Nucleus accumbens (tissue), 56 donors: Measurements from ENCODE around the gene TRIM44.
"Not testable (repeated sequence)": the region's sequence is repeated elsewhere in the genome, so short reads cannot be mapped to it uniquely, and the experiment has no call there.

Experiments
- DNase-seq, 56 donors: peaks; one replicate each; lab custom pipeline; 2025; lab: John Stamatoyannopoulos, UW

Gene TRIM44

DNA sequence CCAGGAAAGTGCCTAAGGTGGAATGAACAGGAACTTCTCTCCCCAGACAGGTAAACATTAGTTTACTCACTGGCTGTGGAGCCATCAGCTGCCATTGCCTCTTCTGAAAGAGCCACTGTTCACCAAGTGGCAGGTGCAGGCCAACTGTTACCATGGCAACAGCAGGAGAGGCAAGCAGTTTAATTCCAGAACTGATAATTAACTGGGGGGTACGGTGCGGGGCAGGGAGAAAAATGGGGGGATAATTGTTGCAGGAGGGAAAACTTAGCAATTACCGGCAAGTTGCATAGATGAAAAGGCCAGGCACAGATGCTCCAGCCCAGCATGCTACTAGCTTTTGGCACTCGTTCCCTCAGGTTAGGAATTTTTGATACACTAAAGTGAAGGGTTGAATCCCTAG, 85.1 kb downstream of the TRIM44 start:
- DNase-seq: peak in 21 of 56 donors; percentile 2 to 34 (median 11)

GRCh38 chr11:35748644-35749043, 86.1 kb downstream of the TRIM44 start:
- DNase-seq: no peak

DNA sequence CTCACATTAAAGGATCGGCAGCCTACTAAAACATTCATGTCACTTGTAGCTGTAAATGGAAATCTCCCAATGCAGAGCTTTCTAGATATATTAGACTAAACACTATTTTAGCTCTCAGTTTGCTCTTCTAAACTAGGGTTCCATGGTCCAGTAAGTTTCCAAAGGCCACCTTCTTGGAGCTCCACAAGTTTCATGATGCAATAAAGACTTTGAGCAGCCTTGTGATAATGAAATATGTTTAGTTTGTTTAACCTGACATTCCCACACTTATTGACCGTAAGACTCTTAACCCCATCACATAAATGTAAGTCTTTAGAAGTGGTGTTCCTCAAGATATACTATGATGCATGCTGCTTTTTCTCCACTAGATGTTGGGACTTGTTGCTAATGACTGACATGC, 87.7 kb downstream of the TRIM44 start:
- no peak for DNase-seq

- DNase-seq: no peak
These were observed 88.5 kb downstream of the TRIM44 start for GRCh38 chr11:35750981-35751663.

GRCh38 chr11:35751664-35752061, 89.1 kb downstream of the TRIM44 start:
- no peak for DNase-seq

DNA sequence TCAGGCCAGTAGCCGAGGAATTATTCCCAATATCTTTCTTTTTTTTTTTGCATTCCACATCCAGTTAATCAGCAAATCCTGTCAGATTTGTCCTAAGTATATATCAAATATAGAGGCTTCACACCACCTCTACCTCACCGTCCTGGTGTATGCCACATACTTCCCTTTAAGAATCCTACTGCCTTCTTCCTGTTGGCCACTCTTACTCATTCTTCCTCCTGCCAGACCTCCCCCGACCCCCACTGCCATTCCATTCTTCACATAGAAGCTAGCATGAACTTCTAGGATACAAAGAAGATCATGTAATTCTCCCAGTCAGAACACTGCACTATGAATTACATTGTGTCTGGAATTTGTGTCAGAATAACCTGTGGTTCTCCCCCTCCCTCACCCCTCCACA, 89.5 kb downstream of the TRIM44 start:
- no peak for DNase-seq

DNA sequence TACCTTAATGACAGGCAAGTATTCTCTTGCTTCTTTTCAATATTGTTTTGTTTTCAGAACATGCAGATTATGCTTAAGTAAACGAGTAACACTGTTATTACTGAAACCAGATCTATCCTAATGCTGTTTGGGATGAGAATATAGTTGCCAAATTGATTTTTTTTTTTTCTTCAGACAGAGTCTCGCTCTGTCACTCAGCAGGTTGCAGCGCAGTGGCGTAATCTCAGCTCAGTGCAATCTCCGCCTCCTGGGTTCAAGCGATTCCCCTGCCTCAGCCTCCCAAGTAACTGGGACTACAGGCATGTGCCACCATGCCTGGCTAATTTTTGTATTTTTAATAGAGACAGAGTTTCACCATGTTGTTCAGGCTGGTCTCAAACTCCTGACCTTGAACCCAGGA, 91.0 kb downstream of the TRIM44 start:
- DNase-seq: not testable (repeated sequence)

DNA sequence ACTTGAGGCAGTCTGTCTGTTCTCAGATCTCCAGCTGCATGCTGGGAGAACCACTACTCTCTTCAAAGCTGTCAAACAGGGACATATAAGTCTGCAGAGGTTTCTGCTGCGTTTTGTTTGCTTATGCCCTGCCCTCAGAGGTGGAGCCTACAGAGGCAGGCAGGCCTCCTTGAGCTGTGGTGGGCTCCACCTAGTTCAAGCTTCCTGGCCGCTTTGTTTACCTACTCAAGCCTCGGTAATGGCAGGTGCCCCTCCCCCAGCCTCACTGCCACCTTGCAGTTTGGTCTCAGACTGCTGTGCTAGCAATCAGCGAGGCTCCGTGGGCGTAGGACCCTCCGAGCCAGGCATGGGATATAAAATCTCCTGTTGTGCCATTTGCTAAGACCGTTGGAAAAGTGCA, 97.4 kb downstream of the TRIM44 start:
- not testable (repeated sequence) for DNase-seq

DNA sequence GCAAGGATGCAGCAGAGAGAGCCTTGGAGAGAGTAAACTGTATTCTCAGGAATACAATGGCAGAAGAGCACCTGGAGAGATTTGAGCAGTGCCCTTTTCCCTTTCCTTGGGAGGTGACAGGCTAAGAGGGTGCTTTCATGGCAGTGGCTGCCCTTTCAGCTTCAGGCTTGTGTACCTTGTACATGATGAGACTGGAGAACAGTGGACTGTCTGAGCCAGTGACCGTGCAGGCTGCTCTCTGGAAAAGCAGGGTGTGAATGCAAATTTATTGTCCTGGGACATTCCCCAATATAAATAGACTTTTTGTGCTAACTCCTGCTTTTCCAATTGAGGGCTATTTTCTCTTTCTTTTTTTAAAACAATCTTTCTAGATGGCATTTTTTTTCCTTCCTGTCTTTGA, 99.3 kb downstream of the TRIM44 start:
- DNase-seq: no peak

DNA sequence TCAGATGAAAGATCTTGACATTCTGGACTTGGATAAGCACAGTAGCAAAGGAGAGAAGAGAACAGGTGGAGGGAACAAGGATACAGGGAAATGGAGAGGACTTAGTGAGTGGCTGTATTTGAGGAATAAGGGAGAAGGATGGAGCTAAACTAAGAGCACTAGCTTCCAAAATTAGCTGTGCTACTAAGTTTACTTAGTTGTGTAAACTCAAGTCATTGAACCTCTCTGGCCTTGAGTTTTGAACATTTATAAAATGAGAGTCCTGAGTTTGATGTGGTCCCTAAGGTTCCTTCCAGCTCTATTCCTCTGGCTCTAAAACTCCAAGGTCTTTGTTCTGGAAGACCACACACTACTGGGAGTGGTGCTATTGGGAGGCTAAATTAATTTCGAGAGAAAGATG, 100.7 kb downstream of the TRIM44 start:
- no peak for DNase-seq

- DNase-seq: no peak
These were observed 101.2 kb downstream of the TRIM44 start for GRCh38 chr11:35763765-35764164.

- DNase-seq: no peak
These were observed 101.8 kb downstream of the TRIM44 start for GRCh38 chr11:35764417-35764816.

GRCh38 chr11:35765211-35765610, 102.6 kb downstream of the TRIM44 start:
- DNase-seq: no peak

GRCh38 chr11:35766651-35767050, 104.1 kb downstream of the TRIM44 start:
- DNase-seq: no peak

DNA sequence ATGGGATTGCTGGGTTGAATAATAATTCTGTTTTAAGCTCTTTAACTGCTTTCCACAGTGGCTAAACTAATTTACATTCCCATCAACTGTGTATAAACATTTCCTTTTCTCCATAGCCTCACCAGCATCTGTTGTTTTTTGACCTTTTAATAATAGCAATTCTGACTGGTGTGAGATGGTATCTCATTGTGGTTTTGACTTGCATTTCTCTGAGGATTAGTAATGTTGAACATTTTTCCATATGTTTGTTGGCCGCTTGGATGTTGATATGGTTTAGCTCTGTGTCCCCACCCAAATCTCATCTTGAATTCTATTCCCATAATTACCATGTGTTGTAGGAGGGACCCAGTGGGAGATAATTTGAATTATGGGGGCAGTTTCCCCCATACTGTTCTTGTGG, 107.8 kb downstream of the TRIM44 start:
- not testable (repeated sequence) for DNase-seq

DNA sequence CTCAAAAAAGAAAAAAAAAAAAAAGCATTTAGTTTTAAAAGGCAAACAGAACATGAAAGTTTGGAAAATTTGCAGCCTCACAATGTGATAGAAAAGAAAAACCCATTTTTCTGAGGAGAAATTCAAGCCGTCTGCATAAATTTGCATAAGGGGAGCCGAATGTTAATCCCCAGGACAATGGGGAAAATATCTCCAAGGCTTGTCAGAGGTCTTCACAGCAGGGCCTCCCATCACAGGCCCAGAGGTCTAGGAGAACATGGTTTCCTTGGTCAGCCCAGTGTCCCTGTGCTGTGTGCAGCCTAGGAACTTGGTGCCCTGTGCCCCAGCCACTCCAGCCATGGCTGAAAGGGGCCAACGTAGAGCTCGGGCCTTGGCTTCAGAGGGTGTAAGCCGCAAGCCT, 109.1 kb downstream of the TRIM44 start:
- DNase-seq: no peak

DNA sequence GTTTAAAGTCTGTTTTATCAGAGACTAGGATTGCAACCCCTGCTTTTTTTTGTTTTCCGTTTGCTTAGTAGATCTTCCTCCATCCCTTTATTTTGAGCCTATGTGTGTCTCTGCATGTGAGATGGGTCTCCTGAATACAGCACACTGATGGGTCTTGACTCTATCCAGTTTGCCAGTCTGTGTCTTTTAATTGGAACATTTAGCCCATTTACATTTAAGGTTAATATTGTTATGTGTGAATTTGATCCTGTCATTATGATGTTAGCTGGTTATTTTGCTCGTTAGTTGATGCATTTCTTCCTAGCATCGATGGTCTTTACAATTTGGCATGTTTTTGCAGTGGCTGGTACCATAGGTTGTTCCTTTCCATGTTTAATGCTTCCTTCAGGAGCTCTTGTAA, 114.7 kb downstream of the TRIM44 start:
- not testable (repeated sequence) for DNase-seq

GRCh38 chr11:35778943-35779342, 116.4 kb downstream of the TRIM44 start:
- DNase-seq: not testable (repeated sequence)

- DNase-seq: no peak
These were observed 116.8 kb downstream of the TRIM44 start for GRCh38 chr11:35779409-35779808.

DNA sequence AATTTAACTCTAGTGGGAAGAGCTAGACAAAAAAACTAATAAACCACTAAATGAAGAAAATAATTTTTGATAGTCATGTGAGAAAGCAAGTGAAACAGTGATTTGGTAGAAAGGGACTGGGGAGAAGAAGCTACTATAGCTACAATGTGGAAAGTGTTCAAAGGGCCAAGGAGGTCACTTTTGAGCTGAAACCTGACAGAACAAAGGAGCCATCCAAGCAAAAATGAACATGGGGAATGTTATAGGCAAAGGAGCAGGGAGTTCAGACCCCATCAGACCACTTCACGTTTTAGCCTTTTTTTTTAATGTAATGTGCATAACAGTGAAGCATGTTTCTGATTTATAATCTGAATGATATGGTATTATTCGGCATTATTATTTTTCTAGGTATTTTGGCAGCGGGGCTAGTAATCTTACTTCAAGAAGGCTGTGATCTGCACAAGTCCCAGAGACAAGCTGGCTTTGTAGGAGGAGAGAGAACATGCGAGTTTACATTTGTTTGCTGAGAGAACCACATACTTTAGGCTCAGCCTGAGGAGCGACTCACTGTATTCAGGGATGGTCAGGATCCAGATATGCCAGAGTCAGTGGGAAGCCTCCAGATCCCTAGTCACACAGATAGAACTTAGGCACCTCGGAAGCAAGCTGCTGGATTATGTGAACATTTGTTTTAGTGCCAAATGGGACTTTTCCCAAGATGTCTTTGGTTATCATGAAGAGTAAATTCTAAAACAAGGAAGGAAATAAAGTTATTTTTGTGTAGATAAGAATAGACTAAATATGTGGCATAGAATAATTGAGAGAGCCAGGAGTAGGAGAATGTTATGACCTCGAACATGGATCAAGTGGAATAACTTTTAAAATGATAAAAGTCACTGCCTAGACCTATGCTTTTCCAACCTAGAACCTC, 118.6 kb downstream of the TRIM44 start:
- DNase-seq: no peak

GRCh38 chr11:35781861-35782470, 119.4 kb downstream of the TRIM44 start:
- no peak for DNase-seq
